Trophoblast cell (in vitro differentiated cells and primary cell): ENCODE data around the gene BRSK1.

ENCODE experiments used
- DNase-seq, 2 donors: peaks; one replicate each; pipeline ENCODE4 v3.0.0-alpha.2; 2016
- H2AFZ ChIP-seq: 2 replicates; pipeline ENCODE4 v1.6.1; 2013; ENCODE audit warnings: low read length, moderate library complexity, mild to moderate bottlenecking; ENCODE audit not compliant: insufficient read depth, poor library complexity
- H2AK5ac ChIP-seq: 2 replicates; pipeline ENCODE4 v1.6.1; 2013; ENCODE audit warnings: mild to moderate bottlenecking, low read length
- H2BK120ac ChIP-seq: 2 replicates; pipeline ENCODE4 v1.6.1; 2013; ENCODE audit warnings: low read length, mild to moderate bottlenecking, moderate library complexity; ENCODE audit not compliant: insufficient read depth, poor library complexity
- H2BK12ac ChIP-seq: 2 replicates; pipeline ENCODE4 v1.6.1; 2013; ENCODE audit warnings: mild to moderate bottlenecking, low read length, moderate library complexity
- H2BK5ac ChIP-seq: 2 replicates; pipeline ENCODE4 v1.6.1; 2013; ENCODE audit warnings: low read length, low read depth, moderate library complexity, mild to moderate bottlenecking; ENCODE audit not compliant: poor library complexity
- H3K14ac ChIP-seq: 2 replicates; pipeline ENCODE4 v1.6.1; 2013; ENCODE audit warnings: mild to moderate bottlenecking, low read length
- H3K18ac ChIP-seq: 2 replicates; pipeline ENCODE4 v1.6.1; 2013; ENCODE audit warnings: mild to moderate bottlenecking, low read length
- H3K23ac ChIP-seq: 2 replicates; pipeline ENCODE4 v1.6.1; 2013; ENCODE audit warnings: low read length
- H3K27ac ChIP-seq: 2 replicates; pipeline ENCODE4 v1.5.1; 2013; ENCODE audit warnings: low read depth, mild to moderate bottlenecking, inconsistent platforms, low read length, moderate library complexity
- H3K27me3 ChIP-seq: 2 replicates; pipeline ENCODE4 v1.6.1; 2013; ENCODE audit warnings: inconsistent platforms, mild to moderate bottlenecking, low read length, moderate library complexity; ENCODE audit not compliant: insufficient read depth
- H3K36me3 ChIP-seq, 2 experiments: 1 replicate in 1 of 2; 2 replicates in 1 of 2; pipeline ENCODE4 v1.6.1; 2013; ENCODE audit warnings: low read length in 2 of 2, mild to moderate bottlenecking in 2 of 2, moderate library complexity in 1 of 2; ENCODE audit not compliant: insufficient read depth in 2 of 2, control insufficient read depth in 1 of 2
- H3K4ac ChIP-seq: 2 replicates; pipeline ENCODE4 v1.6.1; 2013; ENCODE audit warnings: low read depth, mild to moderate bottlenecking, low read length, moderate library complexity
- H3K4me1 ChIP-seq, 2 experiments: 1 replicate in 1 of 2; 2 replicates in 1 of 2; pipeline ENCODE4 v1.6.1; 2013; ENCODE audit warnings: low read length in 2 of 2, mild to moderate bottlenecking in 2 of 2, moderate library complexity in 1 of 2; ENCODE audit not compliant: insufficient read depth in 2 of 2, control insufficient read depth in 1 of 2
- H3K4me2 ChIP-seq: 2 replicates; pipeline ENCODE4 v1.6.1; 2013; ENCODE audit warnings: inconsistent platforms, mild to moderate bottlenecking, low read length, moderate library complexity
- H3K4me3 ChIP-seq: 2 replicates; pipeline ENCODE4 v1.5.1; 2013; ENCODE audit warnings: mild to moderate bottlenecking, low read depth, low read length, inconsistent platforms
- H3K79me1 ChIP-seq: one replicate; pipeline ENCODE4 v1.6.1; 2013; ENCODE audit warnings: low read length
- H3K79me2 ChIP-seq: 2 replicates; pipeline ENCODE4 v1.6.1; 2013; ENCODE audit warnings: low read length, mild to moderate bottlenecking; ENCODE audit not compliant: control insufficient read depth, insufficient read depth, poor library complexity
- H3K9ac ChIP-seq: 2 replicates; pipeline ENCODE4 v1.6.1; 2013; ENCODE audit warnings: mild to moderate bottlenecking, low read length
- H3K9me3 ChIP-seq: 2 replicates; pipeline ENCODE4 v1.6.1; 2013; ENCODE audit warnings: low read depth, mild to moderate bottlenecking, control low read depth, inconsistent platforms, low read length; ENCODE audit not compliant: insufficient read depth
- H4K12ac ChIP-seq: 2 replicates; pipeline ENCODE4 v1.6.1; 2013; ENCODE audit warnings: low read depth, mild to moderate bottlenecking, low read length, moderate library complexity
- H4K8ac ChIP-seq: 2 replicates; pipeline ENCODE4 v1.6.1; 2013; ENCODE audit warnings: low read depth, mild to moderate bottlenecking, low read length, moderate library complexity
- H4K91ac ChIP-seq: one replicate; pipeline ENCODE4 v1.6.1; 2013; ENCODE audit warnings: low read depth, mild to moderate bottlenecking, low read length, moderate library complexity
- WGBS: extraction: QIAGEN DNeasy Blood & Tissue Kit; methylation state at CpG from one replicate; pipeline ENCODE4 v1.1.7; 2013; ENCODE audit warnings: missing lambda C conversion rate; ENCODE audit not compliant: insufficient read length, insufficient coverage; ENCODE audit errors: extremely low coverage; 5-methylcytosine and 5-hydroxymethylcytosine counted together

The BRSK1 gene

GRCh38 chr19:55304279-55304978 is 20.6 kb downstream of the BRSK1 start:
- H4K8ac ChIP-seq, result no peak overlapping the region
- peaks cover 0 to 3% of the 10 kb centered on the region in 2 experiments for H3K4me1 ChIP-seq
- peaks cover 20 to 36% of the 10 kb centered on the region in 2 experiments for H3K36me3 ChIP-seq
- no peak overlapping the region for H3K9ac ChIP-seq
- H3K9me3 ChIP-seq, result peaks cover 3% of the 10 kb centered on the region
- H3K27me3 ChIP-seq, result no peaks in the 10 kb centered on the region
- H2AK5ac ChIP-seq, result no peak overlapping the region
- H3K79me1 ChIP-seq, result no peaks in the 10 kb centered on the region
- no peak overlapping the region for H3K4me2 ChIP-seq
- H3K4ac ChIP-seq, result no peak overlapping the region
- H3K4me3 ChIP-seq, result no peak overlapping the region
- no peak overlapping the region for H2BK12ac ChIP-seq
- H3K23ac ChIP-seq, result no peak overlapping the region
- no peak overlapping the region for H3K14ac ChIP-seq
- no peak overlapping the region for H2BK5ac ChIP-seq
- no peak overlapping the region for H4K12ac ChIP-seq
- no peak overlapping the region for H2AFZ ChIP-seq
- H3K18ac ChIP-seq, result no peak overlapping the region
- H3K79me2 ChIP-seq, result no peaks in the 10 kb centered on the region
- no CpG with 5 or more reads among the region's 39 CpGs for WGBS
- DNase-seq, result peak; percentile 83 to 86
- no peak overlapping the region for H4K91ac ChIP-seq
- no peak overlapping the region for H2BK120ac ChIP-seq
- no peak overlapping the region for H3K27ac ChIP-seq

- H3K27ac ChIP-seq, result no peak overlapping the region
- H2BK12ac ChIP-seq, result no peak overlapping the region
- no peak overlapping the region for H3K9ac ChIP-seq
- no CpG with 5 or more reads among the region's 14 CpGs for WGBS
- peaks cover 3% of the 10 kb centered on the region for H3K9me3 ChIP-seq
- DNase-seq, result no peak
- no peak overlapping the region for H4K91ac ChIP-seq
- H3K27me3 ChIP-seq, result no peaks in the 10 kb centered on the region
- no peak overlapping the region for H4K8ac ChIP-seq
- H3K4me2 ChIP-seq, result no peak overlapping the region
- H2BK5ac ChIP-seq, result no peak overlapping the region
- no peak overlapping the region for H2BK120ac ChIP-seq
- no peak overlapping the region for H3K23ac ChIP-seq
- H3K14ac ChIP-seq, result no peak overlapping the region
- H4K12ac ChIP-seq, result no peak overlapping the region
- no peaks in the 10 kb centered on the region for H3K79me1 ChIP-seq
- peaks cover 0 to 3% of the 10 kb centered on the region in 2 experiments for H3K4me1 ChIP-seq
- H2AFZ ChIP-seq, result no peak overlapping the region
- H2AK5ac ChIP-seq, result no peak overlapping the region
- no peak overlapping the region for H3K4ac ChIP-seq
- no peaks in the 10 kb centered on the region for H3K79me2 ChIP-seq
- H3K18ac ChIP-seq, result no peak overlapping the region
- no peak overlapping the region for H3K4me3 ChIP-seq
- H3K36me3 ChIP-seq, result peaks cover 25 to 36% of the 10 kb centered on the region in 2 experiments
Measured at GRCh38 chr19:55304980-55305379, 21.2 kb downstream of the BRSK1 start.

- Histone ChIP-seq H3K23ac (no peak overlapping the region), H2AFZ (no peak overlapping the region), H4K8ac (no peak overlapping the region), H3K18ac (no peak overlapping the region), H3K79me2 (no peaks in the 10 kb centered on the region), H2BK120ac (no peak overlapping the region), H3K4ac (no peak overlapping the region), H3K27ac (no peak overlapping the region), H2BK5ac (no peak overlapping the region), H3K4me2 (no peak overlapping the region), H3K4me3 (no peak overlapping the region), H3K9me3 (peaks cover 3% of the 10 kb centered on the region), H2AK5ac (no peak overlapping the region), H3K9ac (no peak overlapping the region), H3K79me1 (no peaks in the 10 kb centered on the region), H3K27me3 (no peaks in the 10 kb centered on the region), H4K12ac (no peak overlapping the region), H2BK12ac (no peak overlapping the region), H3K4me1 (peaks cover 0 to 3% of the 10 kb centered on the region in 2 experiments), H3K36me3 (peaks cover 27 to 36% of the 10 kb centered on the region in 2 experiments), H4K91ac (no peak overlapping the region), H3K14ac (no peak overlapping the region)
- no CpG with 5 or more reads among the region's 9 CpGs for WGBS
- peak; percentile 27 to 77 for DNase-seq
Measured at GRCh38 chr19:55305491-55305890, 21.7 kb downstream of the BRSK1 start.

- peaks cover 3% of the 10 kb centered on the region for H3K9me3 ChIP-seq
- H3K18ac ChIP-seq, result no peak overlapping the region
- H3K27ac ChIP-seq, result no peak overlapping the region
- no peak overlapping the region for H3K14ac ChIP-seq
- H3K4me2 ChIP-seq, result no peak overlapping the region
- H3K23ac ChIP-seq, result no peak overlapping the region
- no peak for DNase-seq
- peaks cover 0 to 3% of the 10 kb centered on the region in 2 experiments for H3K4me1 ChIP-seq
- no peaks in the 10 kb centered on the region for H3K27me3 ChIP-seq
- no peak overlapping the region for H2BK12ac ChIP-seq
- no CpG with 5 or more reads among the region's 17 CpGs for WGBS
- H3K36me3 ChIP-seq, result peaks cover 27 to 36% of the 10 kb centered on the region in 2 experiments
- H2AFZ ChIP-seq, result no peak overlapping the region
- H4K12ac ChIP-seq, result no peak overlapping the region
- no peak overlapping the region for H3K4ac ChIP-seq
- H4K8ac ChIP-seq, result no peak overlapping the region
- no peak overlapping the region for H3K9ac ChIP-seq
- H2BK5ac ChIP-seq, result no peak overlapping the region
- H3K79me2 ChIP-seq, result no peaks in the 10 kb centered on the region
- H3K79me1 ChIP-seq, result no peaks in the 10 kb centered on the region
- H2BK120ac ChIP-seq, result no peak overlapping the region
- no peak overlapping the region for H4K91ac ChIP-seq
- no peak overlapping the region for H2AK5ac ChIP-seq
- H3K4me3 ChIP-seq, result no peak overlapping the region
Measured at GRCh38 chr19:55305983-55306562, 22.3 kb downstream of the BRSK1 start.
